Epidermal melanocyte (primary cell): Measurements from ENCODE around the gene TRAM2.

Experiments
- DNase-seq: peaks from one replicate; pipeline ENCODE4 v3.0.0; 2011; ENCODE audit warnings: low spot score; ENCODE audit not compliant: insufficient read length

The TRAM2 gene

GRCh38 chr6:52531834-52532233 is 45.0 kb downstream of the TRAM2 start:
- no peak for DNase-seq

- no peak for DNase-seq
Observed at GRCh38 chr6:52531396-52531795, 45.5 kb downstream of the TRAM2 start.

DNA sequence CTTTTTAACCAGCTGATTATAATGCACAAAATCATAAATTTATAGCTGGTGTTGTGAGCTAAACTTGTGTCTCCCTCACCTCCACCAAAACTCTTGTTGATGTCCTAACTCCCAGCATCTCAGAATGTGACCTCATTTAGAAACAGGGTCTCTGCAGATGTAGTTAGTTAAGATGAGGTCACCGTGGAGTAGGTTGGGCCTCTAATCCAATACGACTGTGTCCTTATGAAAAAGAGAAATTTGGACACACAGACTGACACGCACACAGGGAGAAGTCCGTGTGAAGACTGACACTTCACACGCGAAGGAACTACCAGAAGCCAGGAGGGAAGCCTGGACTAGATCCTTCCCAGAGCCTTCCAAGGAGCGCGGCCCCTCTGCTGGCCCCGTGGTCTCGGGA is 46.5 kb downstream of the TRAM2 start:
- no peak for DNase-seq

DNA sequence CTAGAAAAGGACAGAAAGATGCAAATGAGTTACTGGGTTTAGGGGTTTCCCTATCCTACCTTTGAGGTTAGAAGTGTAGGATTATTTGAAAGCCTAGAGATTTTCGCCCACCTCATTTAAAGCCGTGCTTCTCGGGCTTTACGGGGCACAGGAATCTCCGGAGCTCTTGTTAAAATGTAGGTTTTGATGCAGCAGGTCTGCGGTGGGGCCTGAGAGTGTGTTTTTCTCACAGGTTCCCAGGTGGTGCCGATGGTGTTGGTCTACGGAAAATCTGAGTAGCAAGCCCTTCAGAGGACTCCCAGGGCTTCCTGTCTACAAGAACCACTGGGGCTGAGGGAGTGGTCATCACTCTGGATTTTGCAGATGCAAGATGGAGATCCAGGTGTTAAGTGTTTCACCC is 47.5 kb downstream of the TRAM2 start:
- DNase-seq: no peak

GRCh38 chr6:52527436-52527835 is 49.4 kb downstream of the TRAM2 start:
- no peak for DNase-seq

DNA sequence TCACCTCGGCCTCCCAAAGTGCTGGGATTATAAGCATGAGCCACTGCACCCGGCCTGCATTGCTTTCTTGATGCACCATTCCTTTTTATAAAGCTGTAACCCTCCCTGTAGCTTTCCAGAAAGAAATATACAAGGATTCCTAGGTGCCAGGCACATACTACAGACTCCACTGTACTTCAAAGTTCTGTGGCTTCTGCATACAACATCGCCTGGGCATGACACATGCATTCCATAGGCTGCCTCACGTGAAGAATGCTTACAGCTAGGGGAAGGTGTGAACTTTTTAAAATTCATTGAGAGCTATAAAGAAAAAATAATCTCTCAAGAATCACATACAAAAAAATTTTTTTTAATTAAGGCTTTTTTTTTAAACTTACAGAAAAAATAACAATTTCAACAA is 50.2 kb downstream of the TRAM2 start:
- DNase-seq: no peak

DNA sequence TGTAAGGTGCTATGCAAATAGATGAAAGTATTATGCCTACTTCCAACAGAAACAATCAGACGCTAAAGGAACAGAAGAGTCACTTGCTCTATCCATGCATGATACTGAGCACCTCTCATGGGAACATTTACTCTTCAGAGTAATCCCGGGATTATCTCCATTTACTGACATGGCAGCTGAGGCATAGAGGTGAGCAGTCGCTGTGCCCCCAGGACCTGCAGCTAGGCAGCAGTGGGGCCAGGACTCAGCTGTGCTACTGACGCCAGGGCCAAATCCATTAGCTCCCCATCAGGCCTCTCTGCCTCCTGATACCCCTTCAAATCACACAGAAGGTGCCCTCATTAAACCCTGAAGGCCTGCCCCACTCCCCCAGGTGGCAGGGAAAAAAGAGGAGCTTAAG is 51.9 kb downstream of the TRAM2 start:
- no peak for DNase-seq

GRCh38 chr6:52523378-52524142 is 53.3 kb downstream of the TRAM2 start:
- DNase-seq: no peak

DNA sequence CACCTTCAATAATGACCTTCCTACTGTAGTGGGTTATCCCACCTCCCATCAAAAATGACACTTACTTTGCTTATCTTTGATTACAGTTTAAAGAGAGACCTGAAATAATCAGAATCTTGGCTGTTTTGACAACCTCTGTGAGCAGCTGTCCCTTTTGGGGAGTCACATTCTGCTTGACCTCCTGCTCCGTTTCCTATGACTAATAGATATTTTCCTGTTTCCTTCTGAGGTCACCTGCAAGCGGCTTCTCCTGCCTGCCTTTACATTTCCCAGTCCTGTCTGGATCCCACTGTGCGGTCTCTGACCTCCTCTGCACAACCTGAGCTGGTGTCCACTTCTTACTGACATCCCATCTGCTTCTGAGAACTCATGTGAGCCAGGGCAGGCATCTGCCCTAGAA is 54.2 kb downstream of the TRAM2 start:
- DNase-seq: no peak

DNA sequence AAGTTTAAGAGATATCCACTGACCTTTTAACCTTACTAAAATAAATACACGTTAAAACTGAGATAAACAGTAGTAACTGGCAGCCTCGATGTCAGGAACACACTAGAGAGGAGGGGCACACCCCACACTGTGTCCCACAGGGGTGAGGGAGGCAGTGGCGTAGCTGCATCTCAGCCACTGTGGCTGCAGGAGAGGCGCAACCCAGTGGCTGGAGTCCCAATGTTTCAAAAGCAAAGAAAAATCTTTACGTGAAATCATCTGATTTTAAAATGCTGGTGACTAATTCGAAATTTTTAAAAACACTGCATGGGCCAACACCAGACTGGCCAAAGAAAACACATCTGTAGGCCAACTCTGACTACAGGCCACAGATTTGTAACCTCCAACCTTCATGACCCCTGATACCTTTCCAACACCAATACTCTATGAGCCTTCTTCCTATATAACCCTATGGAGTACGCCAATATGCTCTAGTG is 54.7 kb downstream of the TRAM2 start:
- DNase-seq: no peak

DNA sequence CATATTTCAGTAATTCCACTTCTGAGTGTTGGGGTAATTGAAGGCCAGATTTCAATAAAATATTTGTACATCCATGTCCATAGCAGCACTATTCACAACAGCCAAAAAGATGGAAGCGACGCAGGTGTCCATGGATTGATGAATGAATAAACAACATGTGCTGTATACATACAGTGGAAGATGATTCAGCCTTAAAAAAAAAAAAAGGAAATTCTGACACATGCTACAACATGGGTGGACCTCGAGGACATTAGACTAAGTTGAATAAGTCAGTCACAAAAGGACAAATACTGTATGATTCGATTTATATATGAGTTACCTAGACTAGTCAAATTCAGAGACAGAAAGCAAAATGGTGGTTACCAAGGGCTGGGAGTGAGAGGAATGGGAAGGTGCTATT is 57.2 kb downstream of the TRAM2 start:
- DNase-seq: no peak

GRCh38 chr6:52518279-52518945 is 58.4 kb downstream of the TRAM2 start:
- no peak for DNase-seq

DNA sequence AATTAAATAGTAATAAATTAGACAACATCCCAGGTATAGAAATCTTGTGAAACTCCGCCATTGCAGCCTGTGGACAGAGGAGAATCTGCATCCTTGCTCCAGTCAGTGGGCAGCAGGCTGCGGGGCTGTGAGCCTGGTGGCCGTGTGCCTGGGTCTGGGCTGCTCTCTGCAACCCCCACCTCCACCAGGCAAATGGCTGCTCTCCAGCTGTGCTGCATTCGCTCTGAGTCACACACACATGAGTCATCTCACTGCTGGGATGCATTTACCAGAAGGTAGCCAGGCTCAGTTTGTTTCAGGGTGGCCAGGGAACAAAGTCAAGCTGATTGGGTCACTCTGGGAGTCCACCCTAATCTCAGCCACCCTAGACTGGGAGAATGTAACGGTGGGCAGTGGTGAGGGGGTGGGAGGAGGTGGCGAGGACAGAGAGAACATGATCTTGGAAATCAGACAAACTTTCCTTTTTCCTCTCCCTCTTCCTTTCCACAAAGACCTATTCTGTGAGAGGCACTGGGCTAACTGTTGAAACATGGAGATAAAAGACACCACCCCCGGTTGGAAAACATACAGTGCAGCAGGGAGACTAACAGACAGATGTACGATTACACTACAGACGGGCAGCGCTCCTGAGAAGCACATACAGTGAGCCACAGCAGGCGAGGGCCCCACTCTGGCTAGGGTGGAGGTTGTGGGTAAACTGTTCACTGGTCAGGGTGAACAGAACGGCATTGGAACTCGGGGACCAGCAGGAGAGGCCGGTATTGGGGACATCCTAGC is 59.2 kb downstream of the TRAM2 start:
- peak; percentile 83 for DNase-seq

- no peak for DNase-seq
Observed at GRCh38 chr6:52516943-52517342, 59.9 kb downstream of the TRAM2 start.

DNA sequence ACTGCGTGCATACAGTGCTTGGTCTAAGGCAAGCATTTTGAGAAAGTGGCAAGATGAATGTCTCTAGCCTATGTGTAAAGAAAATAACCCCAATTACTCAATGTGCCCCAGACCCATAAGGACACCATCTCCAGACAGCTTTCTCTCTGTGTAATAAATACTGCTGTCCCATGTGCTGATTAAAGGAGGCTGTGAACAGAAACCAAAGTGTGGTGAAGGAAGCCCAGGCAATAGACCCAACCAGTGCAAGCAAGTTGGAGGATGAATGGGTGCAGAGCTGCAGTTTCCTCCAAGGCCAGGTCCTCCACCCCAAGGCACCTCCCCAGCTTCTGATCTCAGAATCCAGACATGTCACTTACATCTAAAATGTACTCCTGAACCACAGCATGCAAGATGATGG is 60.6 kb downstream of the TRAM2 start:
- no peak for DNase-seq

DNA sequence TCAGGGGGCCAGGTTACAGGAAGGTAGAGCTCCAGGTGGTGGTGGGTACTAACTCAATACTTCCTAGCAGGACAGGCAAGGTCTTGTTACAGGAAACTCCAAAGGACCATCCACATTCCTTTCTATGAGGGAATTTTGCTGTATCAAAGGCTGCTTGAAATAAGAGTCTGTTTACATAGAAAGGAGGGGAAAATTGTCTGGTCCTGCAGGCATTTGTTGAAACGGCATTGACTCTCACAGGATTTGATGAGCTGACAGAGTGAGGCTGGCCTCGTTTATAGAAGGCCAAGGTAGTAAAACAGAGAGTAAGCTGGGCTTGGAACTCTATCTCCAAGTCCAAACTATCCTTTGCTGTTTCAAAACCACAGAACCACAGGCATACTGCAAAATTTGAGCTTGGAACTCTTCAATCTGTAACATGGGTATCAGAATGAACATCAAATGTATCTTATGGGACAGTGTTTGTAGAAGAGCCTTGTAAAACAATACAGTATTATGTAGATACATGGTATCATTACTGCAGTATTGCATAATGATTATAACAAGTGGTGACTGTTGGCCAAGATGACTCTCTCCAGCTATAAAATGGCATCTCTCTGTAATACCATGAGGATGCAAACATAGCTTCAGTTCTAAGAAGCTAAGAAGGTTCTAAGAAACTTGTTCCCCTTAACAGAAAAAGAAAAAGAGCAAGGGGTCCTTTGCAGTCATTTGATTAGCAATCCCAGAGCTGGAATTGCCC is 61.5 kb downstream of the TRAM2 start:
- no peak for DNase-seq

- no peak for DNase-seq
Observed at GRCh38 chr6:52514514-52514913, 62.3 kb downstream of the TRAM2 start.

DNA sequence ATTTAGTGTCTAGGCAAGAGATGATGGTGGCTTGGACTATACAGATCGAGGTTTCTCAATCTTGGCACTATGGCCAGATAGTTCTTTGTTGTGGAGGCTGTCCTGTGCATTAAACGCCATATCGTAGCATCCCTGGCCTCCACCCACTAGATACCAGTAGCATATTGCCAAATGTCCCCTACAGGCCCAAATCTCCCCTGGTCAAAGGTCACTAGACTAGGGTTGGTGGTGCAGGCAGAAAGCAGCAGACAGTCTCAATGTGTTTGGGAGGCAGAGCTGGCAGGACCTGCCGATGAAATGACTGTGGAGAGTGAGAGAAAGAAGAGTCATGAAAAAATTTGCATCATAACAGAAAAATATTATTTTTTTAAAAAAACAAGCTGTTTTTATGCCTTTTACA is 63.0 kb downstream of the TRAM2 start:
- no peak for DNase-seq

DNA sequence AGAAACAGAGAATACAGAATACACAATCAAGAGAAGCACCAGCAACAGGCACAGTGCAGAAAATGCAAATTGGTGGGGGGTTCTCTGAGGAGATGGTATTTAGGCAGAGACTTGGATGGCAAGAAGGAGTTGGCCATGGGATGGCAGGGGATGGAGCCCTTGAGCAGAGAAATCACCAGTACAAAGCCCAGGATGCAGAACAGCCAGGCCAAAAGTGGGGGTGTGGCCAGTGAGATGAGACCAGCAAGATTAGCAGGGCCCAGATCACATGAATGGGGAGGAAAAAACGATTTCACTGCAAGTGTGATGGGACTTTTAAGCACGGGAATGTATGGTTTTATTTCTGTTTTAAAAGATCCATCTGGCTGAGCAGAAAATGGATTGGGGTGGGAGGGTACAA is 63.4 kb downstream of the TRAM2 start:
- no peak for DNase-seq

GRCh38 chr6:52512199-52512598 is 64.7 kb downstream of the TRAM2 start:
- DNase-seq: peak; percentile 65

DNA sequence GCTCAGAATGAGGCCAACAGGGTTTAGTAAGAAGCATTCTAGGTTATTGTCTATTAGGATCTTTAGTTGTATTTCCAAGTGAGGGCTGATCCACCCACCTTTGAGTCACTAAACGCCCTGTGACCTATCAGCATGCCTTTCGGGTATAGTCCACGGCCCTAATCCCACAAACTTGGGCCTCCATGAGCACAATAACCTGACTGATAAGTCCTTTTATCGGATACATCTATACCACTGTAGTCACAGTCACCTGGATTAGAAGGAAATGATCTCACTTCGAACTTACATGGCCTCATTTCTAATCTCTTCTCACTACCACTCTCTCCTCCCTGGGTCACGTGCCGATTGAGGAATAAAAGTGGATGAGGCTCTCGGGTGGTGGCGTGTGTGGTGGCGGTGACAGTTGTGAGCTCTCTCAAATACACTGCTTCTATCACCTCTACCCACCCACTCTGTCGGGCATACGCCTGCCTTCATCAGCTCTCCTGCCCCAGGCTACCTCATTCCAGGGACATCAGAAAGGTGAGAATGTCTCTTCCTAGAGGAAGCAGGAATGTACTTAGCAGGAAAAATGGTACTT is 65.2 kb downstream of the TRAM2 start:
- DNase-seq: no peak
